HG02623 (cell line): ENCODE data around the gene ZSWIM6.

Experiments
- ATAC-seq: cut with Tn5 transposase; IDR thresholded peaks from one replicate; pipeline ENCODE4 v1.9.1; 2021; ENCODE audit warnings: moderate library complexity; ENCODE audit not compliant: unreplicated experiment

Gene ZSWIM6

DNA sequence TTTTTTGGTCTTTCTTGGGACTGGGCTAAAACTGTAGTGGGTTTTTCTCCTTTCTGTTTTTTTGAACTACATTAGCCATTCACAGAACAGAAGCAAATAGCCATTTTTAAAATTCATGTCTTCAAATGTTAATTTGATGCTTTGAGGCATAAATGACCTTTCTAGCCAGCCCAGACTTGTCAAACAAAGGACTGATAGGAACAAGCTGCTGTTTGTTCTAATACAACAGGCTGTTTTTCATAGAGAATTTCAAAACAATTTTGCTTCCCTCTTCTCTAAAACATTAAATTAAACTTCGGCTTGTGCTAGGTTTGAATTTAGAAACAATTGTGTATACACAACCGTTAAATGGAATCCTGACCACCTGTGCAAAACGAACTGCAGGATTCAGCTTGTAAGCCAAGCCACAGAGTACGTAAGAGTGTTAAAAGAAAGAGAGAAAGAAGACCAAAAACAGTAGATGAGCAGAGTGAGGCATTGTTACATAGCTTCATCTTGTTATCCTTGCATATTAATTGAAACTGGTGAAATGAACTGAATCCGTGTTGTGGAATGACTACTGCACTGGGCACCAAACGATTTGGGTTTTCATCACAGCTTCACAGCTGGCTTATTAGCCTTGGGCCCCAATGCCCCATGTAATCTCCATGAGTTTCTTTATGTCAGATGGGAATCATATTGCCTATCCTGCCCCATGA is 100.0 kb downstream of the ZSWIM6 start:
- ATAC-seq = no peak

DNA sequence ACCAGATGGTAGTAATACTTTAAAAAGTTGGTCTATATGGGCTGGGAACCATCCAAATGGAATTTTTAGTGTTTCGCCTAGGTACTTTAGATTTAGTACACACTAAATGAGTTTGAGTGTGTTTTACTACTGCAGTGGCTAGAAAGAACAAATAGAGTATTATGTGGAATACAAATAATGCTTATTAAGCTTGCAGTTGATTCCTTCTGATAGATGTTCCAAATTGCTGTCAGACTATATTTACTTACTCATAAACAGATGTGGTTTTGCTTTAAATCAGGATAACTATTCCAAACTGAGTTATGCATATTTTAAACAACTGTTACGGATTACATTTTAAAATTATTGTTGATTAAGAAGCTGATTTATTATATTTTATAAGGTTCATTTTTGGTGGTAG is 103.3 kb downstream of the ZSWIM6 start:
- ATAC-seq = no peak

DNA sequence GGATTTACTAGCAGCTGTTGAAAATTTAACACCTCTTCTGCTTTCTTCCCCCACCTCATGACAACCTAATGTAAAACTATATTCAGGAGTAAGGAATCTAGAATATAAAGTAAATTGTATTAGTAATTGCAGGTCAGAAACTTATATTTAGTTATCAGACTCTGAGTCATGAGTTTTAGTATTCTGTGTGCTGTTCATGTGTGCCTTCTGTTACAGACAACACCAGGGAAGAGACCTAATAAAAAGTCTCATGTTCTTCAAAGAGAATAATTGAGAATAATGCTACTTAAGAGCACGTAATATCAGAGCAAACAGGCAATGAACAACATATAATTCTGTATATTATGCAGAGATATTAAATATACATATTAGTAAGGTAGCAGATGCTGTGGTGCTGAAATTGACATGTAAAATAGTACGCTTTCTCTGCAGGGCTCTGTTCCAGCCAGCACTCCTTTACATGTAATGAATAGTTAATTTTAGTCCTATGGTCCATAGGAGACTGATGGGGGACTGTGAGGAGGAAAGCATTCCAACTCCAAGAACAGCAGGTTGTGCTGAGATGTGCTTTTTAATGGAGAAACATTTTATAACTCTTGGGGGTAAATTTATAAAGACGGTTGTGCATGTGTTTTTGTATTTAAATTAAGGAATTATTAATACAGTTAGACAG is 106.4 kb downstream of the ZSWIM6 start:
- no peak for ATAC-seq

DNA sequence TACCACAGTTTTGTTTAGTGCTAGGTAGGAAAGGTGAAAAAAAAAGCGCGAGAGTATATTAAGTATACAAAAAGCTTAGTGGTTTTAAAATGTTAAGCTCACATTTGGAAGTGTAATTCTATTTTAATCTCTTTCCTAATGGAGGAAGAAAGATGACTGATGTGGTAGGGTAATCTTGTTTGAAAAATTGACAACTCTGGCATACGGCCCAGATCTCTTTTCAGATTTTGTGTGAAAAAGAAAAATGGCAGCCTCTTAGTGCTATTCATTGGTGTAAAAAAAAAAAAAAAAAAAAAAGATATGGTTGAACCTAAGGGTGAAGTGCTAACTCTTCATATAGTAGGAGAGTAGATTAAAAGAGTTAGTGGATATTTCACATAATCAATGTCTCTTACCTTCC is 108.0 kb downstream of the ZSWIM6 start:
- no peak for ATAC-seq

DNA sequence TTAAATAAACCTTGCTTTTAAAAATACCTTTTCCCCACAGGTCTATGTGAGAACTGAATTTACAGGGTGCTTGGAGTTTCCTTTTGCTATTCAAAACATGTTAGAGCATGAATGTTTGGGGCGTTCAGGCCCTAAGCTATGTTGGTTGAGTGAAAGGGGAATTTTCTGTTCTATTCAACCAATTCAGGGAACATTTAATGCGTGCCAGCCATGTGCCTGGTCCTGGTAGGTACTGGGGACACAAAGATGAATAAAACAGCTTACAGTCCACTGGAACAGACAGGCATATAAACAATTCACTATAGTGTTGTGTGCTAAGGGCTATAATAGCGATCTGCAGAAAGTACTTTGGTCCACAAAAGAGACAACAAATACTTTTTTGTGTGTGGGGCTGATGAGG is 108.5 kb downstream of the ZSWIM6 start:
- no peak for ATAC-seq

DNA sequence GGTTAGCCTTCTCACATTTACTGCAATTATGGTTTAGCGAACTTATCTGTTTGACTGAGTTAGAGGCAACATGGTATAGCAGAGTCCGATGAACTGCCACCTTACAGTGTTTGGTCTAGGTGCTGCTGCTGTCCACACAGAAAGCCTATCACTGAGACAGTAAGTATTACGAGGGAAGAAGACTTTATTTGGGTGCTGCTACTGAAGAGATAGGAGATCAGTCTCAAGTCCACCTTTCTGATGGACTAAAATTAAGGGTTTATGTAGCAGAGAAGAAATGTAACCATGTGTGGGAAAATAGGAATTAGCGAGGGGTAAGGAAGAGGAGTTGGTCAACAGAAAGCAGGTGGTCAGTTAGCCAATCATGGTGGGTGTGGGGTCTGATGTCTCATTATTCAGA is 109.7 kb downstream of the ZSWIM6 start:
- no peak for ATAC-seq

DNA sequence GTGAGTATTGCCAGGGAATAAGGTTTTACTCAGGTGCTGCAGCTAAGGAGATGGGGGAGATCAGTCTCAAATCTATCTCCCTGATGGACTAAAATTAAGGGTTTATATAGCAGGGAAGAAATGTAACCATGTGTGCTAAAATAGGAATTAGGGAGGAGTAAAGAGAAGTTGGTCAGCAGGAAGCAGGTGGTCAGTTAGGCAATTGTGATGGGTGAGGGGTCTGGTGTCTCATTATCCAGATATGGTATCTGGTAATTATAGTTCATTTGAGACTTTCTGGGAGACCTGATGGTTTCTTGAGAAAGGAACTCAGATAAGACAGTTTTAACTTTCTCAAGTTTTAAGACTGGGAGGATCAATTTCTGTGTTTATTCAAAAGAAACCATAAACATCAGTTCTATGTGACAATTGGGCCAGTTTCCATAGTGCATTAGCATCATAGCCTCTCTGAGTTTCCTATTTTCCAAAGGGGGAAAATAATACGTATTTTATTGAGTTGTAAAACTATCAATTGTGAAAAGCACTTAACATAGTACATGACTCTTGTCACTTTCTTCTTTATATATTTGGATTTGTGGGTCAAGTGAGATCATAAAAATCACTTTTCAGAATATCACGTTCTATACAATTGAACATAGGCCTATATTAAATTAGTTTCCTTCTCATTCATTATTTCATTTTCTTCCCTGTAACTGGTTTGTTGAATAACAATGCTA is 115.9 kb downstream of the ZSWIM6 start:
- ATAC-seq = no peak

DNA sequence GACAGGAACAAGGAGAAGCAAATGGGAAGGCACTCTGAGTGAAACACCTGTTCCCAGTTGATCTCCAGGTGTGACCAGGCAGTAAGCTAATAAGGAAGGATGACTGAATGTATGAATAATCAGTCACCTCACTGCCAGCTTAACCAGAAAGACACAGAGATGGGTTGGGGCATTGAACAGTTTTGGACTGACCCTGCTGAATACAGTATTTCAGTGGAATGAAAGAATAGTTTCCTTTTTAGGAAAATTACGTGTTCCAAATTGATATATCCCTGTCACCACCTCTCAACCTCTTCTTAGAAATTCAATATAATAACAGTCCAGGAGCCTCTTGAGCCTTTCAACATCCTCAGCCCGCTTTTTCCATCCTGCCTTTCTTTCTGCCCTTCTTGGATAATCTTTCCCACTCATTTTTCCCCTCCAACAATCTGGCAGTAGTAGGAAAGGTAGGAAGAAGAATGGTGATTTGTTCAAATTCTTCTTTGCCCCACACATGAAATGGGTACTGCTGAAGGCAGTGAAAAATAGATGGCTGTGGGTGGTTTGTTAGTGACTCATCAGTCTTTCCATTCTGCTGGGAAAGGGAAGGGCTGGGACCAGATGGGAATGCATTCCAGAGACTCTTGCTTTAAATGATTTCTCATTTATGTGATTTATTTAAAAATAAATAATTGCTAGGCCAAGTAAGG is 117.9 kb downstream of the ZSWIM6 start:
- no peak for ATAC-seq

DNA sequence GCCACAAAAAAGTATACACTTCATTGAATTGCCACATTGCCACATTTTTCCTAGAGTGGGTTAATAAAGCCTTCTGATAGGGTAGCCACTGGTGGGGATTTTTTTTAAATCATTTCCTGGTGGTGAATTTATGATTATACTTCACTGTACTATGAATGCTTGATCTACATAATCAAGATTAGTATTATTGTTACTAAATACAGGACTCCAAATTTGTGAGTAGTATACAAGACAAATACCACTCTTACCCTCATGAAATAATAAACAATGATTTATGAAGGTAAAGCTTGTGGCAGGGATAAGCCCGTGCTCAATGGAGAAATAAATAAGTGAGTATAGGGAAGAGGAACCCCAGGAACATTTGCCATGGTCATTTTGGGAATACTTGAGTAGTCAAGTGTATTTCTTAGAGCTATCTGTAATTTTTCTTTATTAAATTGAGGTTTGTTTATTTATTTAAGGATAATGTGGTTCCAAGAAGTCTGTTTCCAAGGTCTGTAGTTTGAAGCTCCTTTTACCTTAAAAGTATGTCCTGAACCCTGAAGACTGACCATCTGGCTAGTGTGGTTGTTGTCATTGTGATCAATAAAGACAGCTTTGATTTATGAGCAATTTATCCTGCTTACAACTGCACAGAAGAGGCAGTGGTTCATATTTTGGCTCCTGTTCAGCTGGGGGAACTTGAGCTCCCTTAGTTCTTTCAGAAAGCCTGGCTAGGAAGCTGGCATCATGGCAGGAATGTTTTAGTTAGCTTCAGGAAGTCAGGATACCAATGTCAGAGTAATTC is 118.6 kb downstream of the ZSWIM6 start:
- no peak for ATAC-seq

DNA sequence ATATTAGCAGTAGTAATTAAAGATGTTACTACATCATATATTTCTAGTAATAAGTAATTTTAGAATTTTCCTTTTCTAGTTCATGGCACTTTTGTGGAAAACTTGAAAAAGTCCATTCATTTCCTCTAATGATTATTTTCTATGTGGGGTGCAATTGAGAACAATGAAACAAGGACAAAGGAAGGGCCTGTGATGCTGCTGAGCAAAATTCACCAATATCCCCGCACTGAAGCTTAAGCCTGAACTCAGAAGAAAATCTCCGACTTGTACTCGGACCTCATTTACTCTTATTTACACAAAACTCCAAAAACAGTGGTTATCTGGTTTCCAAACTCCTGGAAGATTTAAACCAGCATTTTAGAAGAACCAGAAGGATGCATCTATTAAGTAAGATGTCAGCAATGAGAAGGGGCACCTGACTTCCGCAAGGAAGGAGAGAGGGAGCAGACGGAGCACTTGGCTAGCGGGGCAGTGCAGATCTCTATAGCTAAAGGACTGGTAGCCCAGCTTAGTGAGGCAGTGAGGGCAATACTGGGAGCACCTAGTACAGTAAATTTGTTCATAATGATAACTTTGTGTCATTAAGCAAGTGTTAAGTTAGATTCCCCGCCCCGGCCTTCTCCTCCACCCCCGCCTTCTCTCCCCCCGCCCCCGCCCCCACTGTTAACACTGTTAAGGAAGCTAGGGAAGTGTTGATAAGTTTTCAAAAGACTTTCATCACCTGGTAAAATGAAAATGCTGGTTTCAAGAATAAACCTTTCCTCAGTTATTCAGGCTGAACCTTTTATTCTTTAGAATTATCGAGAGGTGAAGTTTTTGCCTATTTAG is 123.3 kb downstream of the ZSWIM6 start:
- no peak for ATAC-seq

DNA sequence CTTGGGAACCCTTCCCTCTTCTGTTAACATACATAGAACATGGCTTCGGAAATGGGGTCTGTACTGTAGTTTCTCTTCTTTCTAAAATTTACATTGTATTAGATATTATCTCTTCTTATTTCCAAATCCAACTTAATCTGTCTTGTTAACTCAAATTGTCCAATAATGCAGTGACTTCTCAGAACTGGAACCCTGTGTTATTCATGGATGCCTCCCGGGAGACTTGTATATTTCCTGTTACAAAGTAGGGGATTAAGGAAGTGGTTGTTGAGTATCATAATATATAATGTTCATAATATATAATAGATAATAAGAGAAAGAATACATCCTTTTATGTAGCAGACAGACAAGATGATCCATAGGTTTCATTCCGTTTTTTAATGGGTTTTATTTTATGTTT is 128.4 kb downstream of the ZSWIM6 start:
- ATAC-seq = no peak

DNA sequence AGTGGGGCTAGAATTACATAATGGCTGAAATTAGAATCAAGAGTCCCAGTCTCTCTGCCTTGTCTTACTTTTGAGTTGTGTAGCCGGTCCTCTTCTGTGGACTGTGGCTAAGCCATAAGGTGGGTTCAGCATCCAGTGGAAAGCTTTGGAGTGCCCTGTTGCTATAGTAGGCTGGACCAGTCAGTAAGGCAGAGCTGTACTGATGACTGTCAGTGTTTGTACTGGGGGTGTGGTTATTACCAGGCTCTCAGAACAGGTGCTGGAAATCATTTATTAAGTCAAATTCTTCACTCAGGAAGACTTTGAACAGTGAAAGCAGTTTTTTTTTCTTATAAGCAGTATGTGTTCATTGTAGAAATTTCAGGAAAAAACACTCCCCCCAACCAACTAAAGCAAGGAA is 129.4 kb downstream of the ZSWIM6 start:
- no peak for ATAC-seq

DNA sequence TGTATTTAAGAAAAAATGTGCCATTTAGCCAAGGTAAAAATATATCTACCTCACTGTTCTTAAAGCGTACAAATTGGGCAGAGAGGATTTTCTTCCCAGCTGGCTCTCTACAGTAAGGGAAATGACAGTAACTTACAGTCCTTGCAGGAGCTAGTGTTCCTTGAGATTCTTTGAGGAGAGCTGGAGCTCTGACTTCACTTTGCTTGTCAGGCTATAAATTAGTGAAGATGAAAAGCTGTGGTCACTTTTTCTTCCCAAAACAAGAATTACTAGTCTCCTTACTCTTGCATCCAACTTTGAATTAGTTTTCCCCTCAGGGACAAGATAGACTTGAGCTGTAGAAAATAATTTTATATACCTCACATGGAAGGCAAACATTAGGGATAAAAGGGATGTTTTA is 129.9 kb downstream of the ZSWIM6 start:
- ATAC-seq = no peak

DNA sequence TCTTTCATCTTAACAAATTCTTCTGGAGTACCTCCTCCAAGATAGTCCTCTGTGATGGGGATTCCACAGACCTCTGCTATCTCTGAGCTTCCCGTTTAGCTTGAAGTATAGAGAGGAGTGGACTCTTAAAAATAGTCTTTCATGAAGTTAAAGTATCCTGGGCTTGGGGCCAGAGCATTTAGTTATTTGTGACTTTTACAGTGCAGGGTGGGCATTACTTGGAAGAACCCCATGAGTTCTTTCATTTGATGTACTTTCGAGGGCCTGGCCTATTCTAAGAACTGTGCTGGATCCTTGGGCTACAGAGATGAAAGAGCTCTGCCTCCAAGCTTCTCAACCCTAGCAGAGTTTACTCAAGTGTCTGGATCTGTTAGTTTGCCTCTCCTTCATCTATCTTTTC is 131.5 kb downstream of the ZSWIM6 start:
- no peak for ATAC-seq

DNA sequence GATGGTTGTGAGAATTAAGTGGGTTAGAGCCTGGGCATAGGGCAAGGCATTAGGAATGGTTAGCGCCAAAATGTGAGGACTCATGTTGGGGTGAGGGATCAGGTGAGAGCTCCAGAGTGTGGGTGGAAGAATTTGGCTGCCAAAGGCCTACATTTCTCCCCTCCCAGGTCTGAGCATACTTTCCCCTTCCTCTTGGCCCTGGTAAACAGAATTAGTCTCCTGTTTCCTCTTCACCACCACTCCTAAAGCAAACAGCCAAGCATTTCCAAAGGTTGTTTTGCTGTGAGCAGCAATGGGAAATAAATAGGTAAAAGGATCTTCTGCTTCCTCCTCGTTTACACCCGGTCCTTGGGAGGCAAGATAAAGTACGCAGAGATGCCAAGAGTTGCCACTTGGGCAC is 132.5 kb downstream of the ZSWIM6 start:
- no peak for ATAC-seq

DNA sequence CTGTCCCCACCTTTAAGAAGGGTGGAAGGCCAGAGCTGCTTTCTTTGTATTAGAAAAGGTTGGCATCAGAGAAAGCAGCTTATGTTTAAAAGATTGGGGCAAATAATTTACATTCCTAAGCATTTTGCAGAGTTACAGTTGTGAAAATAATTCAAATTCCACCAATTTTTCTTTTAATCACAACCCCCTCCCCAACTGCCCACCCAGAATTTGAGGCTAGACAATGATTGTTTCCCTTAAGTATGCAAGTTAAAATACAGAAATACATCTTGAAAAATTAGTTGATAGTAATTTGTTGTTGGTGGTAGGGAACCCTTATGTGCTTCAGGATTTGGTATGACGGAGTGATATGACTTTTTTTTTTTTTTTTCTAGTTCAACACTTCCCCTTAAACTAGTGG is 133.0 kb downstream of the ZSWIM6 start:
- ATAC-seq = no peak

DNA sequence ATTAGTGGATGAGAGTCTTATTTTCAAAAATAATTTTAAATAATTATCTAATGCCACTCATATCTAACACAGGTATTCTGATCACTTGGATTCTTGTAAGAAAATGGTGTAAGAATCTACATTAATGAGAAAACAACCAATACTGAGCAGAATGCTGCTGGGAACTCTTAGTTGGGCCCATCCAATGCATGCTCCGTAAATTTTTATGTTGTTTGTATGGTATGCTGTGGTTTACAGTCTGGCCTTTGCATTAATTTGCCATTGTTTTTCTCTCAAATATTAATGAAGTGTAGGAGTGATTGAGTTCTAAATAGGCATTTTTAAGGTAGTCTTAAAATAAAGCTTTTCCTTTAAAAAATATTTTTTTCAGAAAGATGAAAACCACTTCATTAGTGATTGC is 133.4 kb downstream of the ZSWIM6 start:
- no peak for ATAC-seq

DNA sequence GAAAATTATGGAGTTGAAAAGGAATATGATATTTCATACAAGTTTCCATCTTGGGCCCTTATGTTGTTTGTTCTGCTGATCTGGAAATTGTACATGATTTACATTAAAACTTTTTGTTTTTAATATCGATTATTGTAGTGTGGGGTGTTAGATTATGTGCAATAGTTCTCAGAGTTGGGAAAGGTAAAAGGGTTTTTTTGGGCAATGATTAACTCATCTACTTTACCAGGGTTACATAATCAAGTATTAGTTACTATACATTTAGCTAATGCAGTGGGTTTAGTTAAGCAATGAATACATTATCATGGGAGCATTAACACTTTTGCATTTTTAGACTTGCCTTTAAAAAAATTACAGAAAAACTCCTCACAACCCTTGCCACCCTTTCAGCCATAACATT is 134.0 kb downstream of the ZSWIM6 start:
- ATAC-seq = no peak

DNA sequence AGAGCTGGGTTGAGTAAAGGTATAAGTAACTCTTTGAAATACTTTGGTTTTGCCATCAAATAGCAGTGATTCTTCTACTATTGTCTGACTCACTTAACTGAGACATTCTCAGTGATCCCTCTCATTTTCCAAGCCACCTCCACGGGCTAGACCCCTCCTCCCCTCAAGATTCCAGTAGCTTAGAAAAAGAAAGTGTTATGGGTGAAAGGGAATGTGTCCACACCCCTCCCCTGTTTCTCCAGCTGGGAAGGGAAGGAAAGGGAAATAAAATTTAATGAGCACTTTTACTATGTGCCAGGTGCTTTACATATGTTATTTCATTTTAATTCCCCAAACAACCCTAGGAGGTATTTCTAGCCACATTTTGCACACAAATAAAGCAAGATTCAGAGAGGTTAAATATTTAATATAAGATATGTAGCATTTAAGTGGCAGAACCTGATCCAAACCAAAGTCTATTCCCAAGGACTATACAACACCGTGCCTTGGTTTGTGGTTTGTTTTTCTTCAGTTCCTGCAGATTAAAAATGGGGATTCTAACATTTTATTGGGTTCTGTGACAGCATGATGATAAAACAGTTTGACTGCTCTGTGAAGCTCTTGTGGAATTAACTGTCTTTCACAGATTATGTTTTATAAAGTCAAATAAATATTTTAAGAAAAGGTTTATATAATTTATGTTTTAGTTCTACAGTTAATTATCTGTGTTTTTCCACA is 135.9 kb downstream of the ZSWIM6 start:
- ATAC-seq = no peak
